HFFc6 (cell line): ENCODE data around the gene BABAM2. TPM values are rescaled to one million over a fixed set of nuclear protein-coding genes. Genes with fewer than 3 reads are reported as not detected.
A peak's percentile ranks its signal among the peaks of the same experiment; 100 is the strongest.

ENCODE experiments used
- DNase-seq: peaks from one replicate; pipeline ENCODE4 v3.0.0-alpha.2; 2018
- H3K27ac Mint-ChIP-seq: 2 replicates; pipeline ENCODE4 v1.8.0; 2020; ENCODE audit warnings: mild to moderate bottlenecking, mixed read lengths
- H3K27me3 Mint-ChIP-seq: 2 replicates; pipeline ENCODE4 v1.8.0; 2021; ENCODE audit warnings: mild to moderate bottlenecking, moderate library complexity, mixed read lengths; ENCODE audit not compliant: insufficient read depth
- H3K36me3 Mint-ChIP-seq: 2 replicates; pipeline ENCODE4 v1.8.0; 2021; ENCODE audit warnings: low read depth, mixed read lengths
- H3K4me1 Mint-ChIP-seq: 2 replicates; pipeline ENCODE4 v1.8.0; 2020; ENCODE audit warnings: low read depth, mixed read lengths
- H3K4me3 Mint-ChIP-seq: 2 replicates; pipeline ENCODE4 v1.8.0; 2020; ENCODE audit warnings: mild to moderate bottlenecking, moderate library complexity, mixed read lengths
- H3K9me3 Mint-ChIP-seq: 2 replicates; pipeline ENCODE4 v1.8.0; 2020; ENCODE audit warnings: mild to moderate bottlenecking, mixed read lengths
- CTCF ChIP-seq: fragments of 200-600 bp; sonication (generic); IDR thresholded peaks from 2 replicates; pipeline ENCODE4 v1.5.0; 2021; ENCODE audit warnings: antibody characterized with exemption, mild to moderate bottlenecking
- total RNA-seq, 6 experiments: library from RNA; stranded (reverse); fragmentation: NEBNext Ultra II Directional; extraction: Animal tissue kit (Norgen Biotek cat#: 25700); gene quantifications; 2 replicates in 1 of 6; 3 replicates in 5 of 6; pipeline ENCODE4 v1.2.3, GENCODE V29; 2021

BABAM2 gene
- total RNA-seq, 6 experiments from 2014 or later = 30.8 to 46.6 (median 41.2) TPM

- no peaks in the 10 kb centered on the region for H3K9me3 Mint-ChIP-seq
- no peak for DNase-seq
- no peak overlapping the region for H3K4me3 Mint-ChIP-seq
- H3K4me1 Mint-ChIP-seq = peaks cover 24% of the 10 kb centered on the region
- H3K27ac Mint-ChIP-seq = no peak overlapping the region
- no peaks in the 10 kb centered on the region for H3K27me3 Mint-ChIP-seq
- no peaks in the 10 kb centered on the region for H3K36me3 Mint-ChIP-seq
- TF ChIP-seq CTCF = no peak
Measured at GRCh38 chr2:27921424-27921823, 30.9 kb downstream of the BABAM2 start.

DNA sequence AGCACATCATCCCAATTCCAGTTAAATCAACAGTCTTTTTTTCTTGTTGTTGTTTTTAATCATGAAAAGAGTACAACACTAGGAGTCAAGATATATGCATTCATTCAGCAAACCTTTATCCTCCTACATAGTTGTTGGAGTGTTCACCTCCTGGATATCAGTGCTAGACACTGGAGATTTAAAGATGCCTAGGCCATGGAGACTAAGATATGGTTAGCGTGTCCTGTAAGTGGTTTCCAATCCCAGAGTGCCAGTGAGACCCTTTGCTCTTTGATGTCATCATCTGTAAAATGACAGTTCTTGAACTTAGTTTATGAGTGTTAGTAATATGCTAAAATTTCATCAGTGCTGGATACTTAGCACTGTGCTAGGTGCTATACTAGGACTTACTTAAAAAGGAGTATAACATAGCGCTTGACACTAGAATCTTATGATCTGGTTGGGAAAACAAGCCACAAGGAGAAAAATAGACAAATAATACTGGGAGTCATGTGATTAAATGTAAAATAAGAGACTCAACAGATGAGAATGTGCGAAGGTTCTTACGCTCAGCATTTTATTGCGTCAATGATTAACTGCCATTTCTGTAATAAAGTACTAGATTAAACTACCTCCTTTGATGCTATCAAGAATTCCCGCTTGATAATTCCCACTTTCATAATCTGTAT lies 31.5 kb downstream of the BABAM2 start:
- DNase-seq = no peak
- Mint-ChIP-seq H3K36me3 (no peaks in the 10 kb centered on the region), H3K4me1 (peaks cover 25% of the 10 kb centered on the region), H3K27me3 (no peaks in the 10 kb centered on the region), H3K4me3 (no peak overlapping the region), H3K9me3 (no peaks in the 10 kb centered on the region), H3K27ac (no peak overlapping the region)
- TF ChIP-seq CTCF = no peak

DNA sequence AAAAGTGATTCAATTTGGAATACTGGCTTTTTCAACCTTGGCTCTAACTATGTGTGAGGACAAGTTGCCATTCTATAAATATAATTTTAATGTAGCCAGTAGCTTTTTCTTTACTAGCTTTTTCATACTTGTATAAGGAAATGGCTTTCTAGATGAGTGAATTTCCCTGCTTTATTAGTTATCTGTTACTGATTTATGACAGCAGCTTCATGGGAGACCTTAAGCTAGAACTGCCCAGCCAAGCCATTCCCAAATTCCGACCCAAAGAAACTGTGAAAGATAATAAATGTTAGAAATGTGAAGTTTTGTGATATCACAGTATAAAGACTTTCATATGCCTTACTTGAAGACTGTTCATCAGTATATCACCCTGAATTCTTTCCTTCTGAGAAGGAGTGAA lies 32.3 kb downstream of the BABAM2 start:
- H3K4me1 Mint-ChIP-seq = peaks cover 25% of the 10 kb centered on the region
- H3K9me3 Mint-ChIP-seq = no peaks in the 10 kb centered on the region
- TF ChIP-seq CTCF = no peak
- no peaks in the 10 kb centered on the region for H3K27me3 Mint-ChIP-seq
- no peak overlapping the region for H3K27ac Mint-ChIP-seq
- DNase-seq = no peak
- H3K36me3 Mint-ChIP-seq = no peaks in the 10 kb centered on the region
- no peak overlapping the region for H3K4me3 Mint-ChIP-seq

- Mint-ChIP-seq H3K9me3 (no peaks in the 10 kb centered on the region), H3K4me1 (peaks cover 21% of the 10 kb centered on the region), H3K27me3 (no peaks in the 10 kb centered on the region), H3K27ac (no peak overlapping the region), H3K4me3 (no peak overlapping the region), H3K36me3 (peaks cover 10% of the 10 kb centered on the region)
- no peak for TF ChIP-seq CTCF
- DNase-seq = no peak
Measured at GRCh38 chr2:27925766-27926472, 35.4 kb downstream of the BABAM2 start.

DNA sequence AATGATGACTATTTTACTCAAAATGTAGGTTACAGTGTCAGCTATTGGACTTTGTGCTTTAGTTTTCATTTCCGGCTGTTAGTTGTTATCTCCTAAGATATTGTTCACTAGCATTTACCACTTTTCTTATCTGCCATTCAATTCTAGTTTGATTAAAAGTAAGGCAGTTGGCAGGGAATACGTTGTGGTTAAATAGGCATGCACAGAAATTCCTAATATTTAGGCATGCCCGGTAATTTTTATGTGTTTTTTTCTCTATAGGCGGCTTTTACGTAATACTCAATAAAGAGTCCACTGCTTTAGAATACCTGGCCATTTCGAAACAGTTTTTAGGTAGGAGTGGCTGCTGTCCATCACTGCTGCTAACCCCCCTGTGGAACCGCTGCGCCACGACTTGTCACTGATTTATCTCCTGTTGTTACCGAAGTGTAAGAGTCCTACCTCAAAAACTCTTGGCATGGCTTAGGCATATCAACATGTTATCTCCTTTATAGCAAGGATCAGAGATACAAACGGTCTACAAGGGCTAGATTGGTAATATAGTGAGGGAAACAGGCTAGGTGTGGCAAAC lies 39.5 kb downstream of the BABAM2 start:
- H3K4me1 Mint-ChIP-seq = peaks cover 37% of the 10 kb centered on the region
- 0 out of 2 replicates have a peak overlapping the region, but pooled peaks have one; percentile 6 for H3K4me3 Mint-ChIP-seq
- H3K27me3 Mint-ChIP-seq = no peaks in the 10 kb centered on the region
- H3K36me3 Mint-ChIP-seq = peaks cover 19% of the 10 kb centered on the region
- peak overlapping the region; percentile 15; the same call in 1 of the 2 replicates for H3K27ac Mint-ChIP-seq
- no peaks in the 10 kb centered on the region for H3K9me3 Mint-ChIP-seq
- no peak for DNase-seq
- no peak for TF ChIP-seq CTCF
